B cell (primary cell): ENCODE results near the gene PERCC1. TPM values are rescaled to one million over a fixed set of nuclear protein-coding genes. Genes with fewer than 3 reads are reported as not detected.

ENCODE experiments used
- ATAC-seq: fragments of 200-7000 bp; cut with Tn5 transposase; one replicate; pipeline ENCODE4 v1.10.0; 2021; ENCODE audit warnings: low read depth, mild to moderate bottlenecking, moderate number of reproducible peaks, moderate library complexity
- CTCF ChIA-PET: fragments of 350-600 bp; sonication (Branson Sonifier 250); formaldehyde crosslinking; loops from one replicate; lab custom pipeline; 2021; ENCODE audit warnings: antibody characterized with exemption, inconsistent platforms; lab: Charles Lee
- POLR2A ChIA-PET: fragments of 350-600 bp; sonication (Branson Sonifier 250); formaldehyde crosslinking; loops from one replicate; lab custom pipeline; 2021; ENCODE audit warnings: antibody characterized with exemption; lab: Charles Lee
- DNase-seq: peaks from one replicate; pipeline ENCODE4 v3.0.0; 2013
- H2AFZ ChIP-seq: 2 replicates; pipeline ENCODE4 v1.6.1; 2012; ENCODE audit warnings: mild to moderate bottlenecking, low read depth, low read length; ENCODE audit not compliant: insufficient read depth, poor library complexity, severe bottlenecking
- H3K27ac ChIP-seq, 2 donors: 1 replicate in 1 of 2; 2 replicates in 1 of 2; pipeline ENCODE4 v1.5.1; 2012 to 2013; ENCODE audit warnings: low read length in 2 of 2, mild to moderate bottlenecking in 2 of 2, moderate library complexity in 1 of 2
- H3K27me3 ChIP-seq, 4 experiments: fragments of 200-600 bp in 1 of 4; sonication (generic) in 1 of 4; replicated peaks in 1 of 4; 1 replicate in 2 of 4; 2 replicates in 2 of 4; pipeline versions ENCODE4 v1.6.1 to v1.7.0; 2013 to 2016; ENCODE audit warnings: low read length in 3 of 4, mild to moderate bottlenecking in 2 of 4, mixed read lengths in 1 of 4, moderate library complexity in 1 of 4; ENCODE audit not compliant: insufficient read depth in 4 of 4, control insufficient read depth in 3 of 4; ENCODE audit errors: control extremely low read depth in 1 of 4
- H3K36me3 ChIP-seq, 2 experiments: replicated peaks in 1 of 2; 1 replicate in 1 of 2; 2 replicates in 1 of 2; pipeline versions ENCODE4 v1.6.1 to v1.7.1; 2013; ENCODE audit warnings: low read length in 1 of 2; ENCODE audit not compliant: insufficient read depth in 2 of 2, control insufficient read depth in 1 of 2; ENCODE audit errors: control extremely low read depth in 1 of 2, extremely low read depth in 1 of 2
- H3K4me1 ChIP-seq, 2 donors: fragments of 200-600 bp in 1 of 2; sonication (generic) in 1 of 2; 1 replicate in 1 of 2; 2 replicates in 1 of 2; pipeline versions ENCODE4 v1.5.1 to v1.6.1; 2013 to 2017; ENCODE audit warnings: low read length in 2 of 2; ENCODE audit not compliant: control insufficient read depth in 2 of 2, insufficient read depth in 2 of 2
- H3K4me2 ChIP-seq: replicated peaks from 2 replicates; pipeline ENCODE3; 2012; ENCODE audit warnings: mild to moderate bottlenecking, low read depth, low read length; ENCODE audit not compliant: poor library complexity, severe bottlenecking
- H3K4me3 ChIP-seq, 5 experiments: fragments of 200-600 bp in 1 of 5; sonication (generic) in 1 of 5; 1 replicate in 3 of 5; 2 replicates in 2 of 5; pipeline versions ENCODE4 v1.5.1 to v1.7.0; 2011 to 2016; ENCODE audit warnings: low read length in 4 of 5, mild to moderate bottlenecking in 4 of 5, low read depth in 2 of 5, control low read depth in 1 of 5, moderate library complexity in 1 of 5; ENCODE audit not compliant: insufficient read depth in 1 of 5; ENCODE audit errors: control extremely low read depth in 1 of 5, extremely low read depth in 1 of 5
- H3K79me2 ChIP-seq: fragments of 200-600 bp; sonication (generic); one replicate; pipeline ENCODE4 v1.6.0; 2016; ENCODE audit warnings: low read length; ENCODE audit not compliant: control insufficient read depth, insufficient read depth
- H3K9ac ChIP-seq: fragments of 200-600 bp; sonication (generic); 2 replicates; pipeline ENCODE4 v1.6.1; 2017; ENCODE audit warnings: mild to moderate bottlenecking, low read length, moderate library complexity
- H3K9me3 ChIP-seq, 3 donors: one replicate each; pipeline versions ENCODE4 v1.6.1 to v1.7.1; 2013; ENCODE audit warnings: low read length in 2 of 3; ENCODE audit not compliant: control insufficient read depth in 2 of 3, insufficient read depth in 1 of 3; ENCODE audit errors: control extremely low read depth in 1 of 3
- H4K20me1 ChIP-seq: 2 replicates; pipeline ENCODE4 v1.6.0; 2012; ENCODE audit warnings: mild to moderate bottlenecking, low read length; ENCODE audit not compliant: insufficient read depth, control insufficient read depth, poor library complexity, severe bottlenecking
- H3K27ac Mint-ChIP-seq: one replicate; pipeline ENCODE4 v1.8.0; 2021; ENCODE audit warnings: mixed read lengths
- H3K27me3 Mint-ChIP-seq: one replicate; pipeline ENCODE4 v1.8.0; 2021; ENCODE audit warnings: mixed read lengths
- H3K4me1 Mint-ChIP-seq: one replicate; pipeline ENCODE4 v1.8.0; 2021; ENCODE audit warnings: mixed read lengths
- H3K4me3 Mint-ChIP-seq: one replicate; pipeline ENCODE4 v1.8.0; 2021; ENCODE audit warnings: mixed read lengths
- H3K9me3 Mint-ChIP-seq: one replicate; pipeline ENCODE4 v1.8.0; 2022; ENCODE audit warnings: mixed read lengths; ENCODE audit not compliant: insufficient read depth
- CTCF ChIP-seq: fragments of 200-600 bp; IDR thresholded peaks from one replicate; pipeline ENCODE4 v1.8.0; 2022; ENCODE audit warnings: antibody characterized with exemption, mild to moderate bottlenecking
- EZH2 ChIP-seq: IDR thresholded peaks from 2 replicates; pipeline ENCODE4 v1.6.1; 2012; ENCODE audit warnings: borderline replicate concordance, low read depth, mild to moderate bottlenecking, moderate library complexity, low read length; ENCODE audit not compliant: insufficient read depth, poor library complexity, severe bottlenecking
- WGBS: methylation state at CpG from one replicate; pipeline ENCODE4 v1.1.5; 2013; ENCODE audit warnings: missing lambda C conversion rate; ENCODE audit not compliant: insufficient coverage; 5-methylcytosine and 5-hydroxymethylcytosine counted together
- intact Hi-C: fragments of 100-400 bp; cut with micrococcal nuclease; formaldehyde crosslinking; loops from one replicate; pipeline ENCODE4 v1.10.0; 2022
- polyA plus RNA-seq: library from polyadenylated mRNA; depleted of rRNA; stranded (reverse); fragments of >200 nt; gene quantifications from 2 replicates; pipeline ENCODE4 v1.2.3, GENCODE V29; 2012
- total RNA-seq, 2 donors: library from RNA; stranded (reverse); fragments of 120-200 nt in 1 of 2; gene quantifications; 1 replicate in 1 of 2; 2 replicates in 1 of 2; pipeline versions ENCODE4 v1.2.3 to v1.2.4, GENCODE V29; 2013 to 2022

PERCC1 gene
- total and polyA plus RNA-seq, 2 donors (not counting 1 experiment from before 2014, with no cell fraction given), result 0.46 to 0.64 TPM

GRCh38 chr16:1426734-1427471, 4.0 kb upstream of the PERCC1 start:
- Histone ChIP-seq H3K27me3 (no peaks in the 10 kb centered on the region), H3K79me2 (peaks cover 6% of the 10 kb centered on the region), H3K4me2 (no peak overlapping the region), H3K9me3 (no peaks in the 10 kb centered on the region), H2AFZ (no peak overlapping the region), H3K4me1 (peaks cover 11 to 25% of the 10 kb centered on the region in 2 donors), H3K4me3 (no peak overlapping the region), H3K9ac (no peak overlapping the region), H3K27ac (no peak overlapping the region), H4K20me1 (no peaks in the 10 kb centered on the region), H3K36me3 (no peaks in the 10 kb centered on the region)
- TF ChIP-seq CTCF (no peak), EZH2 (no peak)
- Mint-ChIP-seq H3K4me3 (no peak overlapping the region), H3K9me3 (no peaks in the 10 kb centered on the region), H3K4me1 (peaks cover 5% of the 10 kb centered on the region), H3K27me3 (no peaks in the 10 kb centered on the region), H3K27ac (no peak overlapping the region)
- DNase-seq (no peak), ATAC-seq (no peak)
- ChIA-PET POLR2A (interaction anchor here (0.5 kb wide), 1 partner anchor 13 kb away, joined by 3 read pairs; no protein-coding TSS in a partner anchor), CTCF (interaction anchor here (0.8 to 3.4 kb wide), 4 partner anchors 10 to 279 kb away, joined by 3 to 14 read pairs (median 4); partner anchors contain the start of gene MAPK8IP3)
- WGBS, result 90% methylated on average over 34 of the region's 42 CpGs
- intact Hi-C loops, result no loop called here
